ENCODE results near the gene PDE6H. TPM values are rescaled to one million over a fixed set of nuclear protein-coding genes. Genes with fewer than 3 reads are reported as not detected.

The PDE6H gene
- not detected in 2 replicates for total RNA-seq

GRCh38 chr12:14972816-14973215, at the start of gene PDE6H:
PDE6H (plus strand) TSS chr12:14973042; CDS start chr12:14978013, 4,971 bp downstream.

GRCh38 chr12:14938301-14938700, 34.5 kb upstream of the PDE6H start, which contains the start of gene ERP27:
ERP27 (minus strand) TSS chr12:14938537; CDS start chr12:14938508, 29 bp downstream.

GRCh38 chr12:14961466-14962152, 11.2 kb upstream of the PDE6H start, which contains the start of gene ARHGDIB:
ARHGDIB (minus strand) TSS chr12:14961601; CDS start chr12:14950712, 10,889 bp downstream.

Other genes starting within 250 kb of the PDE6H start
- 4.5 and 8.0 TPM in 2 replicates for gene WBP11, start 169.6 kb upstream of the PDE6H start, total RNA-seq
- gene C12orf60, start 169.4 kb upstream of the PDE6H start, total RNA-seq: 0.79 and 1.2 TPM in 2 replicates
- 0.09 TPM in 1 of 2 replicates, not detected in the other for gene SMCO3, start 158.9 kb upstream of the PDE6H start, total RNA-seq
- not detected in 2 replicates for gene ART4, start 129.5 kb upstream of the PDE6H start, total RNA-seq
- 3.9 and 6.7 TPM in 2 replicates for gene MGP, start 87.2 kb upstream of the PDE6H start, total RNA-seq
- gene ERP27, start 34.5 kb upstream of the PDE6H start, total RNA-seq: not detected in 2 replicates
- 0.47 TPM in 1 of 2 replicates, not detected in the other for gene ARHGDIB, start 11.4 kb upstream of the PDE6H start, total RNA-seq
- gene RERG, start 248.4 kb downstream of the PDE6H start, total RNA-seq: not detected in 2 replicates

All from bronchial smooth muscle cell (primary cell).